ENCODE results near the gene DRC7.

The DRC7 gene

GRCh38 chr16:57723170-57723569 is 28.6 kb downstream of the DRC7 start:
- H3K4me3 ChIP-seq (replicated peaks in 1 of 2; ENCODE audit: low read depth in 2 of 2, low read length in 2 of 2): no peak overlapping the region
- peak; percentile 43 for TF ChIP-seq CTCF (IDR thresholded peaks at IDR 0.05; ENCODE audit: low read depth, low read length)
- DNase-seq (ENCODE audit: low read depth in 2 of 2): peak; percentile 13 to 49

- no peak for TF ChIP-seq CTCF (IDR thresholded peaks at IDR 0.05; ENCODE audit: low read depth, low read length)
- H3K4me3 ChIP-seq (replicated peaks in 1 of 2; ENCODE audit: low read depth in 2 of 2, low read length in 2 of 2): no peak overlapping the region
- DNase-seq (ENCODE audit: low read depth in 2 of 2): no peak
Observed at GRCh38 chr16:57724531-57724930, 29.9 kb downstream of the DRC7 start.

GRCh38 chr16:57725151-57725550 is 30.5 kb downstream of the DRC7 start:
- no peak overlapping the region for H3K4me3 ChIP-seq (replicated peaks in 1 of 2; ENCODE audit: low read depth in 2 of 2, low read length in 2 of 2)
- TF ChIP-seq CTCF (IDR thresholded peaks at IDR 0.05; ENCODE audit: low read depth, low read length): no peak
- DNase-seq (ENCODE audit: low read depth in 2 of 2): no peak

GRCh38 chr16:57725554-57725953 is 30.9 kb downstream of the DRC7 start:
- no peak overlapping the region for H3K4me3 ChIP-seq (replicated peaks in 1 of 2; ENCODE audit: low read depth in 2 of 2, low read length in 2 of 2)
- no peak for TF ChIP-seq CTCF (IDR thresholded peaks at IDR 0.05; ENCODE audit: low read depth, low read length)
- DNase-seq (ENCODE audit: low read depth in 2 of 2): peak in 1 of 2 donors; percentile 17

- H3K4me3 ChIP-seq (replicated peaks in 1 of 2; ENCODE audit: low read depth in 2 of 2, low read length in 2 of 2): no peak overlapping the region
- TF ChIP-seq CTCF (IDR thresholded peaks at IDR 0.05; ENCODE audit: low read depth, low read length): no peak
- DNase-seq (ENCODE audit: low read depth in 2 of 2): no peak
Observed at GRCh38 chr16:57725976-57726375, 31.4 kb downstream of the DRC7 start.

- no peak for DNase-seq (ENCODE audit: low read depth in 2 of 2)
- H3K4me3 ChIP-seq (replicated peaks in 1 of 2; ENCODE audit: low read depth in 2 of 2, low read length in 2 of 2): no peak overlapping the region
- no peak for TF ChIP-seq CTCF (IDR thresholded peaks at IDR 0.05; ENCODE audit: low read depth, low read length)
Observed at GRCh38 chr16:57726433-57726947, 31.9 kb downstream of the DRC7 start.

GRCh38 chr16:57727610-57728009 is 33.0 kb downstream of the DRC7 start:
- peak; percentile 5 for TF ChIP-seq CTCF (IDR thresholded peaks at IDR 0.05; ENCODE audit: low read depth, low read length)
- no peak for DNase-seq (ENCODE audit: low read depth in 2 of 2)
- no peak overlapping the region for H3K4me3 ChIP-seq (replicated peaks in 1 of 2; ENCODE audit: low read depth in 2 of 2, low read length in 2 of 2)
